ENCODE measurements around the gene KCTD15. TPM values are rescaled to one million over a fixed set of nuclear protein-coding genes. Genes with fewer than 3 reads are reported as not detected.

Gene KCTD15
- total RNA-seq, 1 experiment from 2014 or later = 59.9 TPM

DNA sequence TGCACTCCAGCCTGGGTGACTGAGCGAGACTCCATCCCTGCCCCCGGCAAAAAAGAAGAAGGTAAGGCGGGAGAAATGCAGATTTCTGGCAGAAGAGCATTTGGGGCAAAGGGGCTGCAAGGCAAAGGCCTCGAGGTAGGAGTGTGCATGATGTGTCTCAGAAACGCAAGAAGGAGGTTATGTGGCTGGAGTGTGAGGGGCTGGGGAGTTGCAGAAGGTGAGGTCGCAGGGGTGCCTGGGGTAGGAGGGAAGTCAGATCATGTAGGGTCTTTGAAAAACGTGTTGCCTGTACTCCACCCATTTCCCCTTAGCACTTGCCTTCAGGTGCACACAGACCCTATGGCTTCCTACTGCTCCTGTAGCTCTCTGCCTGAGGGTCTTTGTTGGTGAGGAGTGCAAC lies 29.9 kb downstream of the KCTD15 start:
- H3K56ac ChIP-seq (ENCODE audit: insufficient read length, low read depth, low read length) = no peak overlapping the region
- TF ChIP-seq, protein P1, sequence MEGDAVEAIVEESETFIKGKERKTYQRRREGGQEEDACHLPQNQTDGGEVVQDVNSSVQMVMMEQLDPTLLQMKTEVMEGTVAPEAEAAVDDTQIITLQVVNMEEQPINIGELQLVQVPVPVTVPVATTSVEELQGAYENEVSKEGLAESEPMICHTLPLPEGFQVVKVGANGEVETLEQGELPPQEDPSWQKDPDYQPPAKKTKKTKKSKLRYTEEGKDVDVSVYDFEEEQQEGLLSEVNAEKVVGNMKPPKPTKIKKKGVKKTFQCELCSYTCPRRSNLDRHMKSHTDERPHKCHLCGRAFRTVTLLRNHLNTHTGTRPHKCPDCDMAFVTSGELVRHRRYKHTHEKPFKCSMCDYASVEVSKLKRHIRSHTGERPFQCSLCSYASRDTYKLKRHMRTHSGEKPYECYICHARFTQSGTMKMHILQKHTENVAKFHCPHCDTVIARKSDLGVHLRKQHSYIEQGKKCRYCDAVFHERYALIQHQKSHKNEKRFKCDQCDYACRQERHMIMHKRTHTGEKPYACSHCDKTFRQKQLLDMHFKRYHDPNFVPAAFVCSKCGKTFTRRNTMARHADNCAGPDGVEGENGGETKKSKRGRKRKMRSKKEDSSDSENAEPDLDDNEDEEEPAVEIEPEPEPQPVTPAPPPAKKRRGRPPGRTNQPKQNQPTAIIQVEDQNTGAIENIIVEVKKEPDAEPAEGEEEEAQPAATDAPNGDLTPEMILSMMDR (conservative IDR thresholded peaks at IDR 0.05) = no peak
- no peak overlapping the region for H2BK15ac ChIP-seq (ENCODE audit: low read depth, low read length)
- WGBS (ENCODE audit: extremely low coverage, insufficient read length, low lambda C conversion rate) = no CpG with 5 or more reads among the region's 7 CpGs
- H4K91ac ChIP-seq (ENCODE audit: insufficient read length, low read depth, low read length) = no peak overlapping the region
- H3K9ac ChIP-seq (ENCODE audit: extremely low read depth, insufficient read length, low read length) = no peak overlapping the region
- Mint-ChIP-seq H3K4me1 (no peaks in the 10 kb centered on the region), H3K9me3 (no peaks in the 10 kb centered on the region; a peak in 1 of 5 replicates), H3K4me3 (no peak overlapping the region), H3K27me3 (ENCODE audit: low read depth) (peaks cover 9% of the 10 kb centered on the region), H3K36me3 (ENCODE audit: insufficient read depth in 1 of 3, low read depth in 3 of 3) (no peaks in the 10 kb centered on the region), H3K27ac (peak overlapping the region in 1 of 3 experiments; percentile 90; a peak in 1 of 7 replicates)
- no peak overlapping the region for H2AK5ac ChIP-seq (ENCODE audit: insufficient read length, low read length)
- H2BK20ac ChIP-seq (ENCODE audit: low read depth, low read length, poor library complexity, severe bottlenecking) = no peak overlapping the region
- no peak overlapping the region for H3T11ph ChIP-seq (ENCODE audit: low read length)
- H3K27me3 ChIP-seq (ENCODE audit: insufficient read depth, low read length) = no peaks in the 10 kb centered on the region
- H2AFZ ChIP-seq (ENCODE audit: low read length) = no peak overlapping the region
- H3K18ac ChIP-seq (ENCODE audit: insufficient read length, low read depth, low read length) = no peak overlapping the region
- H4K20me1 ChIP-seq (ENCODE audit: control insufficient read depth, insufficient read depth, insufficient read length) = no peaks in the 10 kb centered on the region
- H2BK5ac ChIP-seq (ENCODE audit: insufficient read length, low read length) = no peak overlapping the region
- no peak overlapping the region for H3K4me2 ChIP-seq (ENCODE audit: insufficient read depth, insufficient read length, low read length)
- H4K8ac ChIP-seq (replicated peaks; ENCODE audit: insufficient read length, low read depth, low read length) = no peak overlapping the region
- H2BK12ac ChIP-seq (ENCODE audit: insufficient read length, low read depth, low read length) = no peak overlapping the region
- H4K5ac ChIP-seq (ENCODE audit: insufficient read length, low read depth, low read length) = no peak overlapping the region
- no peak overlapping the region for H3K23ac ChIP-seq (ENCODE audit: insufficient read length, low read depth, low read length)
- H3K27ac ChIP-seq (ENCODE audit: insufficient read length, low read depth, low read length) = no peak overlapping the region
- H3K9me3 ChIP-seq (ENCODE audit: control insufficient read depth, low read depth, low read length) = no peaks in the 10 kb centered on the region
- 0 out of 2 replicates have a peak, but pooled peaks cover under 1% of the 10 kb centered on the region for H3K79me2 ChIP-seq (ENCODE audit: insufficient read depth, low read length)
- no peaks in the 10 kb centered on the region for H3K4me1 ChIP-seq (ENCODE audit: insufficient read depth, low read length)
- no peaks in the 10 kb centered on the region for H3K79me1 ChIP-seq (ENCODE audit: insufficient read depth, low read depth, low read length, poor library complexity, severe bottlenecking)
- no peak overlapping the region for H3K14ac ChIP-seq (ENCODE audit: insufficient read depth, low read length)
- DNase-seq = no peak
- H2BK120ac ChIP-seq (ENCODE audit: low read depth, low read length, poor library complexity, severe bottlenecking) = no peak overlapping the region
- H3K23me2 ChIP-seq (ENCODE audit: insufficient read length, low read depth, low read length, poor library complexity, severe bottlenecking) = no peaks in the 10 kb centered on the region
- no peak overlapping the region for H3K4ac ChIP-seq (ENCODE audit: low read depth, low read length)

All from H9 (cell line).